ENCODE measurements around the gene ART4.

GRCh38 chr12:14802721-14803010 lies 40.7 kb downstream of the ART4 start:
- TF ChIP-seq ZNF565 (CRISPR knock-in tag; conservative IDR thresholded peaks at IDR 0.05; ENCODE audit: low read depth) (no peak), ZFP30 (CRISPR knock-in tag; IDR thresholded peaks at IDR 0.05) (no peak), TCF4 (CRISPR knock-in tag; IDR thresholded peaks at IDR 0.05; ENCODE audit: borderline replicate concordance) (no peak), CSDC2 (CRISPR knock-in tag; IDR thresholded peaks at IDR 0.05) (no peak), PPARA (CRISPR knock-in tag; IDR thresholded peaks at IDR 0.05; ENCODE audit: borderline replicate concordance) (no peak), PATZ1 (CRISPR knock-in tag; IDR thresholded peaks at IDR 0.05; ENCODE audit: borderline replicate concordance) (no peak), CREB5 (CRISPR knock-in tag; IDR thresholded peaks at IDR 0.05; ENCODE audit: low read depth) (no peak), CSRNP3 (CRISPR knock-in tag; IDR thresholded peaks at IDR 0.05) (no peak), ZNF8 (CRISPR knock-in tag; IDR thresholded peaks at IDR 0.05) (no peak), OSR1 (CRISPR knock-in tag; IDR thresholded peaks at IDR 0.05) (no peak), TOX (CRISPR knock-in tag; IDR thresholded peaks at IDR 0.05; ENCODE audit: borderline replicate concordance) (no peak)

Measured in SK-N-SH treated with all-trans-retinoic acid at 6 μM for 48 hours (cell line).